Osteocyte (in vitro differentiated cells): Measurements from ENCODE around the gene PEX11G. TPM values are rescaled to one million over a fixed set of nuclear protein-coding genes. Genes with fewer than 3 reads are reported as not detected.

ENCODE experiments used
- DNase-seq: peaks from one replicate; pipeline ENCODE4 v3.0.0; 2021; ENCODE audit warnings: mixed read lengths; ENCODE audit not compliant: unreplicated experiment; ENCODE audit errors: extremely low spot score
- H3K27ac Mint-ChIP-seq: one replicate; pipeline ENCODE4 v1.8.0; 2021; ENCODE audit warnings: mild to moderate bottlenecking, mixed read lengths; ENCODE audit not compliant: unreplicated experiment
- H3K27me3 Mint-ChIP-seq: one replicate; pipeline ENCODE4 v1.8.0; 2021; ENCODE audit warnings: mixed read lengths; ENCODE audit not compliant: unreplicated experiment
- H3K36me3 Mint-ChIP-seq: one replicate; pipeline ENCODE4 v1.8.0; 2021; ENCODE audit warnings: mixed read lengths; ENCODE audit not compliant: unreplicated experiment
- H3K4me1 Mint-ChIP-seq: one replicate; pipeline ENCODE4 v1.8.0; 2021; ENCODE audit warnings: mixed read lengths; ENCODE audit not compliant: unreplicated experiment
- H3K4me3 Mint-ChIP-seq: one replicate; pipeline ENCODE4 v1.8.0; 2021; ENCODE audit warnings: mild to moderate bottlenecking, moderate library complexity, mixed read lengths; ENCODE audit not compliant: unreplicated experiment
- H3K9me3 Mint-ChIP-seq: one replicate; pipeline ENCODE4 v1.8.0; 2021; ENCODE audit warnings: mixed read lengths; ENCODE audit not compliant: unreplicated experiment
- CTCF ChIP-seq: fragments of 200-600 bp; sonication (generic); IDR thresholded peaks from 2 replicates; pipeline ENCODE4 v1.5.0; 2021; ENCODE audit warnings: antibody characterized with exemption, mild to moderate bottlenecking, moderate library complexity
- total RNA-seq: library from RNA; stranded (reverse); gene quantifications from 2 replicates; pipeline ENCODE4 v1.2.1, GENCODE V29; 2021

Gene PEX11G
- total RNA-seq, 1 donor from 2014 or later, result 2.1 TPM

- no peak for TF ChIP-seq CTCF
- Mint-ChIP-seq H3K36me3 (peaks cover 9% of the 10 kb centered on the region), H3K9me3 (no peaks in the 10 kb centered on the region), H3K27me3 (no peaks in the 10 kb centered on the region), H3K4me1 (peaks cover 7% of the 10 kb centered on the region), H3K4me3 (no peak overlapping the region), H3K27ac (no peak overlapping the region)
- DNase-seq, result no peak
These were observed 25.3 kb downstream of the PEX11G start for GRCh38 chr19:7463575-7463974.

- no peaks in the 10 kb centered on the region for H3K27me3 Mint-ChIP-seq
- DNase-seq, result no peak
- H3K36me3 Mint-ChIP-seq, result peaks cover 7% of the 10 kb centered on the region
- no peak overlapping the region for H3K4me3 Mint-ChIP-seq
- TF ChIP-seq CTCF, result no peak
- no peaks in the 10 kb centered on the region for H3K9me3 Mint-ChIP-seq
- peaks cover 7% of the 10 kb centered on the region for H3K4me1 Mint-ChIP-seq
- H3K27ac Mint-ChIP-seq, result no peak overlapping the region
These were observed 26.8 kb downstream of the PEX11G start for GRCh38 chr19:7461841-7462629.

GRCh38 chr19:7460562-7460966 lies 28.3 kb downstream of the PEX11G start:
- H3K27ac Mint-ChIP-seq, result peak overlapping the region; percentile 83
- no peaks in the 10 kb centered on the region for H3K9me3 Mint-ChIP-seq
- H3K4me3 Mint-ChIP-seq, result no peak overlapping the region
- no peaks in the 10 kb centered on the region for H3K27me3 Mint-ChIP-seq
- peaks cover 7% of the 10 kb centered on the region for H3K4me1 Mint-ChIP-seq
- TF ChIP-seq CTCF, result no peak
- peaks cover 16% of the 10 kb centered on the region for H3K36me3 Mint-ChIP-seq
- DNase-seq, result no peak

GRCh38 chr19:7459773-7460172 lies 29.1 kb downstream of the PEX11G start:
- no peaks in the 10 kb centered on the region for H3K27me3 Mint-ChIP-seq
- H3K36me3 Mint-ChIP-seq, result peaks cover 24% of the 10 kb centered on the region
- DNase-seq, result no peak
- peaks cover 7% of the 10 kb centered on the region for H3K4me1 Mint-ChIP-seq
- TF ChIP-seq CTCF, result no peak
- H3K9me3 Mint-ChIP-seq, result no peaks in the 10 kb centered on the region
- no peak overlapping the region for H3K4me3 Mint-ChIP-seq
- H3K27ac Mint-ChIP-seq, result peak overlapping the region; percentile 31

DNA sequence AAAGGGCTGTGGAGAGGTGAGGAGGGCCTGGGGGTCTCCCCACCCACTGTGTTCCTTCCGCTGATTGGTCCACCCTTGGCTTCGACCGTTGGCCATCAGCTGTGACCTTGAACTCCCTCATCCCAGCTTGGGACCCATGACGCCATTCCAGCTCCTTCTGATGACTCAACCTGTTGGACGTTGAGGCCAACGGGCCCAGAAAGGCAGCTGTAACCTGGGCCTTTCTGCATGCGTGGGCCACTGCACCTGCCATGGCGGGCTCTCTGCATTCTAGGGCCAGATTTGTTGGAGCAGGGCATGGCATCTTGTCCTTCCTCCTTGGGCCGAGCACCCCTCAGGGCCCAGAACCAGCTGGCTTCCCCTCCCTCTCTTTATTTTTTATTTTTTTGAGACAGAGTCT lies 30.2 kb downstream of the PEX11G start:
- no peak for TF ChIP-seq CTCF
- Mint-ChIP-seq H3K4me1 (peaks cover 7% of the 10 kb centered on the region), H3K27me3 (no peaks in the 10 kb centered on the region), H3K4me3 (no peak overlapping the region), H3K9me3 (no peaks in the 10 kb centered on the region), H3K27ac (no peak overlapping the region), H3K36me3 (peaks cover 31% of the 10 kb centered on the region)
- no peak for DNase-seq
